HT1080 (cell line): ENCODE results near the gene FAM3B. TPM values are rescaled to one million over a fixed set of nuclear protein-coding genes. Genes with fewer than 3 reads are reported as not detected.
"Not testable (repeated sequence)": the region's sequence is repeated elsewhere in the genome, so short reads cannot be mapped to it uniquely, and the experiment has no call there.

Experiments used
- DNase-seq: peaks from one replicate; pipeline ENCODE4 v3.0.0-alpha.2; 2015; ENCODE audit warnings: low read depth
- polyA plus RNA-seq, 2 experiments: library from polyadenylated mRNA; depleted of rRNA; stranded (reverse); fragments of >200 nt; gene quantifications; 2 replicates each; pipeline ENCODE4 v1.2.3, GENCODE V29; 2015
- total RNA-seq: library from RNA; depleted of rRNA; stranded (reverse); fragments of >200 nt; shearing (Covaris generic); gene quantifications from 2 replicates; pipeline ENCODE4 v1.2.3, GENCODE V29; 2014; rRNA removed

The FAM3B gene
- 0.10 TPM in 1 of 2 replicates, not detected in the other for total RNA-seq
- 0.07 TPM in 1 of 2 replicates, not detected in the other for polyA plus RNA-seq (2015; cell fraction: cytosol; rRNA removed)
- not detected in 2 replicates for polyA plus RNA-seq (2015; cell fraction: nucleus; rRNA removed)

GRCh38 chr21:41316200-41317062, at the start of gene FAM3B:
Gene FAM3B, plus strand, starts transcription at chr21:41316801. Its CDS starts 79 bp downstream, at chr21:41316880.
- DNase-seq, result no peak

- DNase-seq, result no peak
Observed at GRCh38 chr21:41267346-41267745, 49.3 kb upstream of the FAM3B start.

- DNase-seq, result no peak
Observed at GRCh38 chr21:41269535-41269934, 47.1 kb upstream of the FAM3B start.

- no peak for DNase-seq
Observed at GRCh38 chr21:41277196-41277595, 39.4 kb upstream of the FAM3B start.

- no peak for DNase-seq
Observed at GRCh38 chr21:41277846-41278245, 38.8 kb upstream of the FAM3B start.

GRCh38 chr21:41280115-41280919, 36.3 kb upstream of the FAM3B start:
- DNase-seq, result no peak

GRCh38 chr21:41282412-41282811, 34.2 kb upstream of the FAM3B start:
- no peak for DNase-seq

- DNase-seq, result peak; percentile 60
Observed at GRCh38 chr21:41283211-41283818, 33.3 kb upstream of the FAM3B start.

GRCh38 chr21:41289431-41289830, 27.2 kb upstream of the FAM3B start:
- no peak for DNase-seq

GRCh38 chr21:41290106-41290799, 26.3 kb upstream of the FAM3B start:
- DNase-seq, result no peak

- no peak for DNase-seq
Observed at GRCh38 chr21:41294548-41295231, 21.9 kb upstream of the FAM3B start.

GRCh38 chr21:41295721-41296254, 20.8 kb upstream of the FAM3B start:
- DNase-seq, result no peak

- DNase-seq, result no peak
Observed at GRCh38 chr21:41302976-41303375, 13.6 kb upstream of the FAM3B start.

GRCh38 chr21:41304068-41304720, 12.4 kb upstream of the FAM3B start:
- DNase-seq, result no peak

GRCh38 chr21:41307219-41307618, 9.4 kb upstream of the FAM3B start:
- DNase-seq, result no peak

- DNase-seq, result not testable (repeated sequence)
Observed at GRCh38 chr21:41313285-41314164, 3.1 kb upstream of the FAM3B start.

- DNase-seq, result no peak
Observed at GRCh38 chr21:41315726-41316125, 875 bp upstream of the FAM3B start.

- DNase-seq, result no peak
Observed at GRCh38 chr21:41317063-41317392, 427 bp downstream of the FAM3B start.

GRCh38 chr21:41317458-41317857, 857 bp downstream of the FAM3B start:
- DNase-seq, result no peak
